Measurements from ENCODE around the gene PTMA.
"Not testable (repeated sequence)": the region's sequence is repeated elsewhere in the genome, so short reads cannot be mapped to it uniquely, and the experiment has no call there.

The PTMA gene

GRCh38 chr2:231701456-231702373, 6.6 kb upstream of the PTMA start:
- DNase-seq = no peak

DNA sequence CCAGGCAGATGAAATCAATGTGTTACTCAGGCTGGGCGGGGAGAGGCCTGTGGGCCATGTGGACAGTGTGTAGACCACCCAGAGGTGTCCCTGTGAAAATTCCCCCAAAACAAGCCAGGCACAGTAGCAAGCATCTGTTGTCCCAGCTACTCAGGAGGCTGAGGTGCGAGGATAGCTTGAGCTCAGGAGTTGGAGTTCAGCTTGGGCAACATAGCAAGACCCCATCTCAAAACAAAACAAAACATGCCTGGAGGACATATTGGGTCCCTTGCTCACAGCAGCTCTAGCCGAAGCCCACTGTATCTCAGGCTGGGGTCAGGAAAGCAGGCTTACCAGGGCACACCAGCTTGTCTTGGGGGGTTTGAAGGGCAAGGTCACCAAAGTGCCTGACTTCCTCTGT, 4.3 kb upstream of the PTMA start:
- DNase-seq = no peak

DNA sequence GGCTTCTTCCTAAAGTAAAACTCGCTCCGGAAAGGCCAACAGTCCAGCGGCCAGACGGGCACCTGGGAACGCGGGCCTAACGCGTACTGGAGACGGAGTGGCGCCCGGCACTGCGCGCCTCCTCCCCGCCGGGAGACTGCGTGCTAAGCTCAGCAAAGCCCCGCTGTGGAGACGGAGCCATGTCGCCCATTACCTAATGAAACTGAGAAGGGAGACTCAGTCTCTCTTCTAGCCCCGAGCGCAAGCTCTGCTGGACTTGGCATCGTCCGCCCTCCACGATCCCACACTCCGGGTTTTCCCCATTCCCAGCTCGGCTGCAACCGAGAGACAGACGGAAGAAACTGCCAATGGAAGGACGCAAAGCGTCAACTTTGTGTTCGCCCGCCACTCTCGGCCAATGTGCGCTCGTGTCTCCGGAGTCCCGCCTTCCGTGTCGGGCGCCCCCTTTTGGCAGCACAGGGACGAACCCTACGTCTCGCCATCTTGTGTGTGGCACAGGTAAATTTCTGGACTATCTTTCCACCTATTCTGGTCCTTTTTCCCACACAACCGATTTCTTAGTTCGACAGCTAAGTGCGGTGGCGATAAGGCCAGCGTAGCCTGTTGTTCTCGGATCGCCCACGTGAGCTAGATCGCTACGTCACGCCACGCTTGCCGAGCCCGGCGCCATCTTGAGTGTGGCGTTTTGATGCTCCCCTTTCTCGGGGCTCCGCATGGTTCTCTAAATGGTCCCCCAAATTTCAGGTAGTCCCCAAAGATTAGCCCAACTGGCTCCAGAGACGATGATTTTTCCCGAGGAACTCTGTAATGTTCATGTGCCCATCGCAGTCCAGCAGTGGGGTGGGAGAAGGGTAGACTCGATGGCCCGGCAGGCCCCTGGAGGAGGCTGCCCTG, 1.3 kb upstream of the PTMA start:
- DNase-seq = peak; percentile 96

- DNase-seq = peak; percentile 63
These were observed 749 bp upstream of the PTMA start for GRCh38 chr2:231707625-231707926.

DNA sequence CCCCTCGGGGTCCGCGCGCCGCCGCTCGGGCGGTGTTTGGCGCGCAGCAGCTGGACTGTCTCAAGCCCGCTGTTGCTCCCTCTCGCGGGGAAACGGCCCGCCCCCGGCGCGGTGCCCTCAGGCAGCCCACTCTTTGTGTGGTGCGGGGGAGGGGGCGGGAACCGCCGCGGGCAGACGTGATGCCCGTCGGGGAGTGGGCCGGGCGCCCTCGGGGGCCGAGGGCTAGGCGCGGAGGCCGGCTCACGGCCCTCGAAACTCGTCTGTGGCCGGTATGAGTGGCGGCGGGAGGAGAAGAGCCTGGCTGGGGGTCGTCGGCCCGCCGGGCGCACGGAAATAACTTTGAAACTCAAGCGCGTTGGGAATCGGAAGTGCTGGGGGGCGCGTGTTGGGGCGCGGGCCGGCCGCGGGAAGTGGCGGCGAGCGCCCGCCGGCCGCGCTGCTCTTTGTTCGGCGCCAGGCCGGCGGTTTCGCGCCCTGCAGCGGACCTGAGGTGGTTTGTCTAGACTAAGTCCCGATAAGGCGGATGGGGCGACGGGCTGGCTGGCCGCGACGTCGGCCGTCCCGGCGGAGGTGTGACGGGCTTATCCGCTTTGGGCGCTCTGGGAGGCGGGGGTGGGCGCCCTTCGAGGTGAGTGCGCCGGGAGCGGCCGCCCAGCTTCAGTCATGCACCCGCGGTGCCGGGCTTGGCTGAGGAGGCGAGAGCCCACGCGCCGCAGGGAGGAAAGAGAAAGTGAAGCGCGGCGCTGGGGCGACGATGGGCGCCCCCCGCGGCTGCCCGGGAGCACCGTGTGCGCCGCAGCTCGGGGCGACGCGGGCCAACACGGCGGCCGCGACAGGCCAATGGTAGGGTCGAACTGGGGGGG, 679 bp downstream of the PTMA start:
- peak; percentile 68 for DNase-seq

- DNase-seq = peak; percentile 45
These were observed 1.3 kb downstream of the PTMA start for GRCh38 chr2:231709636-231709980.

DNA sequence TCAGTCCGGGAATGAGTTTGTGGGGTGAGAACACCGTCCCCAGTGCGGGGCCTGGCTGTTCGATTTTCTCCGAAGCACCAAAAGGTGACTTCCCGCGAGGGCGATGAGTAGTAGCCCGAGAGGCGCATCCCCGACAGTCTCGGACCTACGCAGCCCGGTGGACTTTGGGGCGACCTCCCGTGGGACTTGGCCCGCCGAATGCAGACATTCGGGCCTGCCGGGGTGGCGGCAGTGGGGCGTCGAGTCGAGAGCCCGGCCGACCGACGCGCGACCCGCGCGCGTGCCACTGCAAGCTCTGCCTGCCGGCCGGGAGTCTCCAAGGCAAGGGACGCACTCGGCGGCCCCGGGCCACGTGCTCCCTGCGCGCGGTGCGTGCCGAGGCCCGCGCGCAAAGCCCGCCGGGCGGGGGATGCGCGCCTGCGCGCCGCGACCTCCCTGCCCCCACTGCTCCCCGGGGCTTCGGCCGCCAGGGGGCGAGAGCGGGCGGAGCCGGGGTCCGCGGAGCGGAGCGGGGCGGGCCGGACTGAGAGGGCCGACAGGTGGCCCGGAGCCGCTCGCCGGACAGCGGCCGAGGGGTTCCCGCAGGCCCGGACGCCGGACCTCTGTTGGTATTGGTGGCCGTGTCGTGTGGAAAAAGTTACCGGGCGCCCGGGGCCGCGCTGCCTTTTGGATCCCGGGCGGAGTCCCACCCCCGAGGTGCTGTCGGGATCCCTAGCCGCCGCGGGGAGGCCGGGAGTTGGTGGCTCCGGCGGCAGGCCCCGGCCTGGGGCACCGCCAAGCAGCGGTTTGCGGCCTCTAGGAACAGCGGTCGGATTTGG, 1.9 kb downstream of the PTMA start:
- DNase-seq = peak; percentile 83

DNA sequence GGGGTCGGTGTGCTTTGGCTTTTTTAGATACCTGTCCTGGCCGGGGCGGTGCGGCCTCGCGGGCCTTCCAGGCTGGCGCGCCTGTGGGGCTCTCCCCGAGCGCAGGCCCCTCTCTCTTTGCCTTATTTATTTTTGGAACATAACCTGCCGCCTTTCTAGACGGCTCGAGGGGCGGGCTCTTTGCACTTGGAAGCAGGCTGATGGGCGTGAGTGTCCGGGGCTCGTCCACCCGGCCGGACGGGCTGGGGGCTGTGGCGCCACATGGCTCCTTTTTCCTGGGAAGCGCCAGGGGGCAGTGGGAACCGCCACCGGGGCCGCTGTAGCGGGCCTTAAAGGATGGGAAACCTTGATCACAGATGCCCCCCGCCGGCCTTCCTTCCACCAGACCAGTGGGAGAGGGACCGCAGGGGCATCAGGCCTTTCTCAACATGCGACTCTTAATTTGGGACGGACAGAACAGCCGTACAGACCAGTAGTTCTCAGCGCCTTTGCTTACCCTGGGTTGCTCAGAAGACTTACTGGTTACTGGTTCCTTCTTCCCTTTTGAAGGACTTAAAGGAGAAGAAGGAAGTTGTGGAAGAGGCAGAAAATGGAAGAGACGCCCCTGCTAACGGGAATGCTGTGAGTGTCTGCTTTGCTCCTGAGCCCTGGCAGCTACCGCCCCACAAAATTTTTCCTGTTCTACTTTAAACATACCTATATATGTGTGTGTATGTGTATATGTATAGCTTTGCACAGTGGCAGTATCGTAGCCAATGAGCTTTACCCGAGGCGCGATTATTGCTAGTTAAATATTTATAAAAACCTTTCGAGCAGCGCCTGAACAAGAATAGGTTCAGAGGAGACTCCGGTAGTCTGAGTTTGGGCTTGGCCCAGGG, 2.7 kb downstream of the PTMA start:
- DNase-seq = peak; percentile 26

DNA sequence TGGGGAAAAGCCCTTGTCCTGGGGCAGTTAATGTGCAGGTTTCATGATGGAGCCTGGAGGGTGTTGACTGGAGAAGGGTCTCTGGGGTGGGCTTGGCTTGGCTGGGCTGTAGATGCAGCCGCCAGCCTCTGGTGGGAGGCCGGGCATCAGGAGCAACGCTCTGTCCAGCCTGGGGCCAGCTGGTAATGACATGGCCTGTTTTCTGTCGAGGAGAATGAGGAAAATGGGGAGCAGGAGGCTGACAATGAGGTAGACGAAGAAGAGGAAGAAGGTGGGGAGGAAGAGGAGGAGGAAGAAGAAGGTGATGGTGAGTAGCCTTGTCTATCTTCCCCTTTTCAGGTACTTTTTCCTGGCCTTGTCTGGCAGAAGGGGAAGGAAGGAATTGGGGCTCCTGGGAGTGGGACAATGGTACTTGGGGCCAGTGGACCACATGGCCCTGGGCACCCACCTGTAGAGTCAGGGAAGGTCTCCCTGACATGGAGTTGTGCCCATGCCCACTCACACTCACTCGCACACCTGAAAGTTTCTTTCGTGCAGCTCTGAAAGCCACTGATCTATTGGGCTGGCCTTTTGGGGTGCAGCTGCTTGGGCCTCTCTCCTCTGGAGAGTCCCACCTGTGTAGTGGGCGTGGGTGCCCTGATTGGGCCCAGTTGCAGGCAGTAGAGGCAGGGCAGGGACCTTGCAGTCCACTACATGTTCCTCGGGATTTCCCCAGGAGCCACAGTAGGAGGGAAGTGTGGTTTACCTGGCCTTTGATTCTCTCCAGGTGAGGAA, 3.5 kb downstream of the PTMA start:
- no peak for DNase-seq

- peak; percentile 54 for DNase-seq
These were observed 4.2 kb downstream of the PTMA start for GRCh38 chr2:231712451-231713021.

DNA sequence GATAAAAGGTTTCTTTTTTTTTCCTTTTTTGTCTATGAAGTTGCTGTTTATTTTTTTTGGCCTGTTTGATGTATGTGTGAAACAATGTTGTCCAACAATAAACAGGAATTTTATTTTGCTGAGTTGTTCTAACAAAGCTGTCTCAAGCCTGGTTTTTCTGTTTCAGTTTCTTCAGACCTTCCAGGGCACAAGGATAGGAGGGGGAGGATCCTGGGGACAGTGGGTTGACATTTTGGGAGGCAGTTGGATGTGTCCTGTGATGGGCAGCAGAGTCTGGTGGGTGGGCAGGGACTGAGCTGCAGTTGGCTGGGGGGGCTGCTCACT, 5.0 kb downstream of the PTMA start:
- not testable (repeated sequence) for DNase-seq

GRCh38 chr2:231713730-231714638, 5.7 kb downstream of the PTMA start:
- DNase-seq = peak; percentile 90

GRCh38 chr2:231714639-231715498, 6.5 kb downstream of the PTMA start:
- peak; percentile 77 for DNase-seq

DNA sequence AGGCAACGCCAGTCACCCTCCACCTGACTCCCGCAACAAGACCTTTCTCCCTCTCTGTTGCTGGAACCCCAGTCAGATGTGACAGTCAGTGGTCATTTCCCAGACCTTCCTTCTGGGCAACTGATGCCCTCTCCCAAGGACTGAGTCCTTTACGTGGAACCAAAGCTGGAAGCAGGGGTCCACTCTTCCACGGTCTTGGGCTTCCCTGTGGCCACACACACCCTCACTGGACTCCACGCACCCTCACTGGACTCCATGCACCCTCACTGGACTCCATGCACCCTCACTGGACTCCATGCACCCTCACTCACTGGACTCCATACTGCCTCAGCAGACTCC, 7.1 kb downstream of the PTMA start:
- no peak for DNase-seq

DNA sequence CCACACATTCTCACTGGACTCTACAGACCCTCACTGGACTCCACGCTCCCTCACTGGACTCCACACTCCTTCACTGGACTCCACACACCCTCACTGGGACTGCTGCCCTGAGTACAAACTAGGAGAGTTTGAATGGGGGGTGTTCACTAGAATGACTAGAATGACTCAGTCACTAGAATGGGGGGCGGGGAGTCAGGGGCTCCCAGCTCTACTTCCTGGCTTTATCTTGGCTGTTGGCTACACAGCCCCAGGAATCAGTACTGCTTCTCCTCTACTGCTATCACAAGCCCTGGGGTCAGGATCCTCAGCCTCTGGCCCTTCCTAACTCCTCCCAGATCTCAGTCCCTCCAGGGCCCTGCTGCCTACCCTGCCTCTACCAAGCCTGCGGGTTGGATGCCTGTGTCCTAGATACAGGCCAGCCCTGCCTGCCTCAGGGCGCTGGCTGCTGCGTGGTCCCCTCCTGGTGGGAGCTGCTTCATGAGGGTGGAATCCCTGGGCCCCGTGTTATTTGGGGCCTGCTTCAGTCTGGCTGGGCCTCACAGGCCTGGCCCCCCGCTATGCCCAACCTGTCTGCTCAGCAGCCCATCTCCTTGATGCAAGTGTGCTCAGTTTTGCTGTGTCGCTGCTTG, 7.8 kb downstream of the PTMA start:
- DNase-seq = no peak

DNA sequence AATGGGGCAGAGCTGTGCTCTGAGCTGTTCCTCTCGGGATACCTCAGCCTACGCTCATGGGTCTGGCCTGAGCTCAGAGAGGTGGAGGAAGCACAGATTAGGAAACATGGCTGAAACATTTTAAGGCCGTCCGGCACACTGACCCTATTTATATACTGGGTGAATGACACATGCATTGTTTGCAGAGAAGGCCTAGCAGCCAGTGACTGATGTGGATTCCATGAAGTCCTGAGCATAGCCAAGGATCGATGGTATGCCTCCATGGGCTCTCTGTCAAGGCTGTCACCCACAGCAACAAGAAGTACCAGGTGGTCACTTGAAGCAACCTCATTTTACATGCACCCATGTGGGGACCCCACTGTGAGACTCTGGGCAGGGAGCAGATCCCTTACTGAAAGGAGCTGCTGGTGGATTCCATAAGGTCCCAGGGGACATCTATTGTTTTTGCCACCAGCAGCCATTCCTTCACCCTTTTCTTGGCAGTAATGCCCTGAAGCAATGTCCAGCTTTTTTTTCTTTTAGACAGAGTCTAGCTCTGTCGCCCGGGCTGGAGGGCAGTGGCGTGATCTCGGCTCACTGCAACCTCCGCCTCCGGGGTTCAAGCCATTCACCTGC, 8.4 kb downstream of the PTMA start:
- DNase-seq = no peak

All from activated naive CD4-positive, alpha-beta T cell treated with anti-CD3 and anti-CD28 coated beads, Interleukin-2, amount 50 U/mL, for 16 hours (primary cell).